Hypothalamus (tissue), 51 donors: ENCODE measurements around the gene ELOVL4.
A peak's percentile ranks its signal among the peaks of the same experiment; 100 is the strongest.

Experiments used
- DNase-seq, 51 donors: peaks; one replicate each; lab custom pipeline; 2025; lab: John Stamatoyannopoulos, UW

ELOVL4 gene

GRCh38 chr6:79947191-79948186 is at the start of gene ELOVL4:
Gene ELOVL4 (minus strand): TSS chr6:79947553. CDS start chr6:79947279, 274 bp downstream.
- DNase-seq: peak in 50 of 51 donors; percentile 7 to 88 (median 68)

GRCh38 chr6:79993911-79994309 is 46.6 kb upstream of the ELOVL4 start:
- DNase-seq: no peak

GRCh38 chr6:79993012-79993910 is 45.9 kb upstream of the ELOVL4 start:
- no peak for DNase-seq

- DNase-seq: no peak
These were observed 42.3 kb upstream of the ELOVL4 start for GRCh38 chr6:79989641-79990040.

- no peak for DNase-seq
These were observed 37.8 kb upstream of the ELOVL4 start for GRCh38 chr6:79985128-79985527.

GRCh38 chr6:79984261-79984660 is 36.9 kb upstream of the ELOVL4 start:
- peak in 1 of 51 donors; percentile 1 for DNase-seq

DNA sequence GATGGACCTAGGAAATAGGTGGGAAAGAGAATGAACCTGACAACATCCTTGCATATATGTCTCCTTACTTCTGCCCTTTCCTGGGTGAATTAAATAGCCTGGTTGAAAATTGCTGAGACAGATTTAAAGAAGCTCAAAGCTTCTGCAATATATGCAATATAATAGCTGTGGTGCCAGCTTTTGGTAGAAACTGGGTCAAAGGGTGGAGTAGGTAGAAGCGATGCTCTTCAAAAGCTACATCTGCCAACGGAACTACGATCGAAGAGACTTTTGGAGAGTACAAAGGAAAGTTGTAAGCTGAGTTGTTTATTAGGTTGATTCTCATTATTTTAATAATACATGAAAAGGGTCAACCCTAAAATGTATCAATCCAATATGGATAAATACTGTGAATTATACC is 34.3 kb upstream of the ELOVL4 start:
- no peak for DNase-seq

- DNase-seq: no peak
These were observed 23.8 kb upstream of the ELOVL4 start for GRCh38 chr6:79971193-79971592.

DNA sequence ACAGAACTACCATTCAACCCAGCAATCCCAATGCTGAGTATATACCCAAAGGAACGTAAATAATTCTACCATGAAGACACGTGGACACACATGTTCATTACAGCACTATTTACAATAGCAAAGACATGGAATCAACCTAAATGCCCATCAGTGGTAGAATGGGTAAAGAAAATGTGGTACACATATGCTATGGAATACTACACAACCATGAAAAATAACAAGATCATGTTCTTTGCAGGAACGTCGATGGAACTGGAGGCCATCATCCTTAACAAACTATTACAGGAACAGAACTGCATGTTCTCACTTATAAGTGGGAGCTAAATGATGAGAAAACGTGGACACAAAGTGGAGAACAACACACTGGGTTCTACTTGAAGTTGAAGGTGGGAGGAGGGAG is 22.4 kb upstream of the ELOVL4 start:
- DNase-seq: no peak

- DNase-seq: no peak
These were observed 19.8 kb upstream of the ELOVL4 start for GRCh38 chr6:79967178-79967577.

DNA sequence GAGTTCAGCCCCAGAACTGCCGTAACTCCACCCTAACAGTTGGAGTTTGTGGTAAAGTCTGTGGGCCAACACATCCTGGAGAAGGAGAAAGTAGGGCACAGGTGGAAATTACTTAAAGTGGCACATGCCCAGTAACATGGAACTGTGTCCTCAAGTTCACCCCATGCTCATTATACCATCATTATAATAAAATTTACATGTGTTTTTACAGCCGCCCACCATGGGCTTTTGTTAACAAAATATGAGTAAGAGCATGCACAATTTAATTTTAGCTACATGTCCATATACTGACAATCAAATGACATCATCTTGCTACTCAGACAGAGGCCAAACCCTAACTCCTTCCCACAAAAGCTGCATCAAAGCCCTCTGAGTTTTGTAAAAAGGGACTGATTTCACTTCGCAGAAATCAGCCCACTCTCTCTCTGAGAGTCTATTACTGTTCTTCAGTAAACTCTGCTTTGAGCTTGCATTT is 17.3 kb upstream of the ELOVL4 start:
- DNase-seq: peak in 1 of 51 donors; percentile 26

- no peak for DNase-seq
These were observed 7.5 kb upstream of the ELOVL4 start for GRCh38 chr6:79954849-79955248.

DNA sequence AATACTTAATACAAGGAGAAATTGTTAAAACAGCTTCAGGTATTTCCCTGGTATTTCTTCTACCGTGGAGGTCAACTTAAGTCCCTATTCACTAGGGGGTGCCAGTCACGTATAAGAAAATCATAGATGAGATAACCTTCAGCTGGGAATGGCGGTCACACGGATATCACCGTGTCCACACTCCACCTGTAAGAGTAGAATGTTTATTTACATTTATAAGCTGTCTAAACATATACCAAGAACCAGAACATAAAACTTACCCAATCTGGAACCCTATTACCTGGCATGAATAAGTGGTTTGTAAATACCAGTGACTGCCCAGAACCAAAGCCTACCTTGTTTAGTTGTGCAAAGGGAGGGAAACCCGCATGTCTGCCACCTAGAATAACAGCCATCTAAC is 1.9 kb upstream of the ELOVL4 start:
- peak in 12 of 51 donors; percentile 1 to 38 (median 16) for DNase-seq

- DNase-seq: peak in 26 of 51 donors; percentile 5 to 70 (median 32)
These were observed 822 bp downstream of the ELOVL4 start for GRCh38 chr6:79946272-79947190.

- no peak for DNase-seq
These were observed 4.2 kb downstream of the ELOVL4 start for GRCh38 chr6:79943133-79943532.

DNA sequence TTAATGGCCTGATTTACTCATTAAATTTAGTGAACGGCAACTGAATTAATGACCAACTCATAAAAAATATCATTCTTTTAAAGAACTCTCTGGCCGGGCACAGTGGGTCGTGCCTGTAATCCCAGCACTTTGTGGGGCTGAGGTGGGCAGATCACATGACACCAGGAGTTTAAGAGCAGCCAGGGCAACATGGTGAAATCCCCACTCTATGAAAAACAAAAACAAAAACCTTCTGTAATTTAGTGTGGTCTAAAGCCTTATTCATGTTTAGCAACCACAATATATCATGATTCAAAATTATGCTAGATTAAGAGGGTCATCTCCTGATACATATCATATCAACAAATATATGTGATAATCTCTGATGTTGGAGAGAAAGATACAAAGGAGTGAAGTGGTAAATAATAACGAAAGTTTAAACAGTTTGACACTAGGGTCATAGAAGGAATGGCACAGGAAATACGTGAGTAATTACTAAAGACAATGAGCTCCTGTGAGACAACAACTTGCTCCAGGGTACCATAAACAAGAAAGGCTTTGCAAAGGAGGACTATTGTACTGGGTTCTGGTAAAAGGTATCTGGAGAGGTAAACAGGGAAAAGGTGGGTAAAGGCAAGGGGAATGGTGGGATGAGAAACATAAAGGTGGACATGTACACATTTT is 5.7 kb downstream of the ELOVL4 start:
- DNase-seq: no peak

DNA sequence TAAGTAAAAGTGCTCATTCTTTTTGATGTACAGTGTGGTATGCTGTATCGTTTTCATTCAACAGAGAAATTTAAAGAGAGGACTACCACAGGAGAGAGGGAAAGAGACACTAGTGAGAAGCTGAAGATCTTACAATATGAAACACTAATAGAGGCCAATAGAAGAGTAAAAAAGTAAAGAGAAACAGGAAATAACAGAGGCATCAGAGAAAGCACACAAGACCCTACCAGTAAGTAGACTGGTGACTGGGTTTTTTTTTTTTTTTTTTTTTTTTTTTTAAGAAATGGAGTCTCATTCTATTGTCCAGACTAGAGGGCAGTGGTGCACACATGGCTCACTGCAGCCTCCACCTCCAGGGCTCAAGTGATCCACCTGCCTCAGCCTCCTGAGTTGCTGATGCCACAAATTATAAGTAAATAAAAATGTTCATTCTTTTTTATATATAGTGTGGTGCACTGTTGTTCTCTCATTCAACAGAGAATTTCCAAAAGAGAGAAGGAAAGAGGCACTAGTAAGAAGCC is 18.8 kb downstream of the ELOVL4 start:
- DNase-seq: no peak

GRCh38 chr6:79927758-79928157 is 19.6 kb downstream of the ELOVL4 start:
- no peak for DNase-seq

- no peak for DNase-seq
These were observed 24.1 kb downstream of the ELOVL4 start for GRCh38 chr6:79923270-79923669.
